Measurements from ENCODE around the gene RTP1. TPM values are rescaled to one million over a fixed set of nuclear protein-coding genes. Genes with fewer than 3 reads are reported as not detected.

Gene RTP1
- total RNA-seq, 1 donor from 2014 or later: not detected

GRCh38 chr3:187242435-187242834, 45.1 kb downstream of the RTP1 start:
- no peak for TF ChIP-seq CTCF (IDR thresholded peaks at IDR 0.05; ENCODE audit: unreplicated experiment)
- no peak for DNase-seq (ENCODE audit: low spot score in 2 of 2, unreplicated experiment in 2 of 2)
- H3K4me3 Mint-ChIP-seq: no peak overlapping the region
- no peaks in the 10 kb centered on the region for H3K36me3 Mint-ChIP-seq
- no peak overlapping the region for H3K27ac Mint-ChIP-seq
- H3K27me3 Mint-ChIP-seq (ENCODE audit: low read depth): peaks cover 10% of the 10 kb centered on the region
- H3K9me3 Mint-ChIP-seq: peaks cover 3% of the 10 kb centered on the region
- no peaks in the 10 kb centered on the region for H3K4me1 Mint-ChIP-seq

- TF ChIP-seq CTCF (IDR thresholded peaks at IDR 0.05; ENCODE audit: unreplicated experiment): no peak
- Mint-ChIP-seq H3K36me3 (no peaks in the 10 kb centered on the region), H3K4me3 (no peak overlapping the region), H3K9me3 (peaks cover 3% of the 10 kb centered on the region), H3K27me3 (ENCODE audit: low read depth) (peaks cover 10% of the 10 kb centered on the region), H3K27ac (no peak overlapping the region), H3K4me1 (no peaks in the 10 kb centered on the region)
- DNase-seq (ENCODE audit: low spot score in 2 of 2, unreplicated experiment in 2 of 2): no peak
Observed at GRCh38 chr3:187242900-187243299, 45.6 kb downstream of the RTP1 start.

- Mint-ChIP-seq H3K9me3 (peaks cover 3% of the 10 kb centered on the region), H3K4me3 (no peak overlapping the region), H3K27me3 (ENCODE audit: low read depth) (peaks cover 10% of the 10 kb centered on the region), H3K4me1 (no peaks in the 10 kb centered on the region), H3K36me3 (no peaks in the 10 kb centered on the region), H3K27ac (no peak overlapping the region)
- DNase-seq (ENCODE audit: low spot score in 2 of 2, unreplicated experiment in 2 of 2): no peak
- no peak for TF ChIP-seq CTCF (IDR thresholded peaks at IDR 0.05; ENCODE audit: unreplicated experiment)
Observed at GRCh38 chr3:187243933-187244524, 46.7 kb downstream of the RTP1 start.

GRCh38 chr3:187247398-187247797, 50.1 kb downstream of the RTP1 start:
- H3K36me3 Mint-ChIP-seq: no peaks in the 10 kb centered on the region
- H3K9me3 Mint-ChIP-seq: no peaks in the 10 kb centered on the region
- no peak for TF ChIP-seq CTCF (IDR thresholded peaks at IDR 0.05; ENCODE audit: unreplicated experiment)
- no peak for DNase-seq (ENCODE audit: low spot score in 2 of 2, unreplicated experiment in 2 of 2)
- H3K27me3 Mint-ChIP-seq (ENCODE audit: low read depth): peaks cover 10% of the 10 kb centered on the region
- no peak overlapping the region for H3K27ac Mint-ChIP-seq
- H3K4me1 Mint-ChIP-seq: no peaks in the 10 kb centered on the region
- H3K4me3 Mint-ChIP-seq: no peak overlapping the region

Other genes with a start within 250 kb of the RTP1 start
- 12.1 to 14.5 TPM (median 13.4 TPM) in 3 replicates for gene RPL39L, start 58.0 kb upstream of the RTP1 start, total RNA-seq
- 1.4 to 2.4 TPM (median 1.5 TPM) in 3 replicates for gene MASP1, start 94.3 kb downstream of the RTP1 start, total RNA-seq
- 0.75 to 1.1 TPM (median 0.83 TPM) in 3 replicates for gene RTP4, start 170.9 kb downstream of the RTP1 start, total RNA-seq

All from mesothelial cell of epicardium (in vitro differentiated cells).